Pons (tissue), 1 donor: ENCODE results near the gene CACNA1I.
A peak's percentile ranks its signal among the peaks of the same experiment; 100 is the strongest.

ENCODE experiments used
- DNase-seq: peaks from one replicate; pipeline ENCODE4 v3.0.0-alpha.2; 2016; ENCODE audit warnings: low spot score

Gene CACNA1I

GRCh38 chr22:39597236-39597869, 26.8 kb downstream of the CACNA1I start:
- no peak for DNase-seq

GRCh38 chr22:39598017-39598965, 27.7 kb downstream of the CACNA1I start:
- DNase-seq: no peak

GRCh38 chr22:39600491-39601179, 30.1 kb downstream of the CACNA1I start:
- DNase-seq: no peak

GRCh38 chr22:39601180-39601535, 30.6 kb downstream of the CACNA1I start:
- no peak for DNase-seq

- no peak for DNase-seq
Measured at GRCh38 chr22:39603345-39603744, 32.8 kb downstream of the CACNA1I start.

- DNase-seq: no peak
Measured at GRCh38 chr22:39610246-39610645, 39.7 kb downstream of the CACNA1I start.

- DNase-seq: no peak
Measured at GRCh38 chr22:39610766-39611165, 40.2 kb downstream of the CACNA1I start.

- no peak for DNase-seq
Measured at GRCh38 chr22:39611360-39611759, 40.8 kb downstream of the CACNA1I start.

GRCh38 chr22:39612811-39613548, 42.4 kb downstream of the CACNA1I start:
- DNase-seq: no peak

GRCh38 chr22:39613549-39613921, 43.0 kb downstream of the CACNA1I start:
- DNase-seq: no peak

GRCh38 chr22:39614442-39614841, 43.9 kb downstream of the CACNA1I start:
- no peak for DNase-seq

- DNase-seq: no peak
Measured at GRCh38 chr22:39616051-39616450, 45.5 kb downstream of the CACNA1I start.

- DNase-seq: no peak
Measured at GRCh38 chr22:39616781-39617180, 46.2 kb downstream of the CACNA1I start.

- no peak for DNase-seq
Measured at GRCh38 chr22:39617342-39617741, 46.8 kb downstream of the CACNA1I start.

GRCh38 chr22:39617970-39618757, 47.6 kb downstream of the CACNA1I start:
- no peak for DNase-seq

- no peak for DNase-seq
Measured at GRCh38 chr22:39618996-39619530, 48.5 kb downstream of the CACNA1I start.

- DNase-seq: no peak
Measured at GRCh38 chr22:39620924-39621690, 50.6 kb downstream of the CACNA1I start.

- no peak for DNase-seq
Measured at GRCh38 chr22:39621826-39622225, 51.3 kb downstream of the CACNA1I start.

- peak; percentile 26 for DNase-seq
Measured at GRCh38 chr22:39622881-39623367, 52.4 kb downstream of the CACNA1I start.
